SK-N-MC (cell line): Measurements from ENCODE around the gene GBP6.

Experiments
- DNase-seq: peaks from one replicate; pipeline ENCODE4 v3.0.0-alpha.2; 2011; ENCODE audit warnings: low read depth, low spot score
- H3K27ac ChIP-seq: fragments of 200-600 bp; sonication (generic); 2 replicates; pipeline ENCODE4 v1.5.1; 2016; ENCODE audit warnings: mixed run types
- H3K36me3 ChIP-seq: fragments of 200-600 bp; sonication (generic); 2 replicates; pipeline ENCODE4 v1.6.1; 2017; ENCODE audit warnings: antibody characterized with exemption, low read length, mixed read lengths; ENCODE audit not compliant: insufficient read depth
- H3K4me3 ChIP-seq: fragments of 200-600 bp; sonication (generic); 2 replicates; pipeline ENCODE4 v1.5.1; 2016
- H3K9ac ChIP-seq: fragments of 200-600 bp; sonication (generic); 2 replicates; pipeline ENCODE4 v1.8.0; 2017; ENCODE audit warnings: mixed run types, mixed read lengths; ENCODE audit not compliant: insufficient read length
- H3K9me3 ChIP-seq: fragments of 200-600 bp; sonication (generic); 2 replicates; pipeline ENCODE4 v1.6.1; 2017; ENCODE audit warnings: low read depth, mild to moderate bottlenecking, antibody characterized with exemption, low read length, moderate library complexity, mixed read lengths
- EZH2 ChIP-seq: fragments of 200-600 bp; sonication (generic); IDR thresholded peaks from one replicate; pipeline ENCODE4 v1.6.1; 2017; ENCODE audit warnings: antibody characterized with exemption
- FOXP2 ChIP-seq: optimal IDR thresholded peaks from 2 replicates; pipeline ENCODE3; 2011; ENCODE audit warnings: mild to moderate bottlenecking, moderate library complexity; ENCODE audit not compliant: insufficient read depth; ENCODE audit errors: extremely low read length, control extremely low read depth
- POLR2AphosphoS5 ChIP-seq: IDR thresholded peaks from 2 replicates; pipeline ENCODE4 v1.6.1; 2012; ENCODE audit warnings: mild to moderate bottlenecking, low read depth, low read length, borderline replicate concordance

GBP6 gene

GRCh38 chr1:89347296-89347695 is 16.6 kb upstream of the GBP6 start:
- no peak overlapping the region for H3K27ac ChIP-seq
- H3K9me3 ChIP-seq, result no peaks in the 10 kb centered on the region
- H3K4me3 ChIP-seq, result no peak overlapping the region
- H3K9ac ChIP-seq, result no peak overlapping the region
- H3K36me3 ChIP-seq, result no peaks in the 10 kb centered on the region
- DNase-seq, result no peak
- TF ChIP-seq FOXP2, result no peak
- no peak for TF ChIP-seq POLR2AphosphoS5
- no peak for TF ChIP-seq EZH2

- Histone ChIP-seq H3K4me3 (no peak overlapping the region), H3K36me3 (no peaks in the 10 kb centered on the region), H3K9me3 (no peaks in the 10 kb centered on the region), H3K9ac (no peak overlapping the region), H3K27ac (no peak overlapping the region)
- no peak for DNase-seq
- TF ChIP-seq FOXP2 (no peak), POLR2AphosphoS5 (no peak), EZH2 (no peak)
Observed at GRCh38 chr1:89350298-89350697, 13.6 kb upstream of the GBP6 start.

GRCh38 chr1:89351597-89352311 is 12.1 kb upstream of the GBP6 start:
- Histone ChIP-seq H3K27ac (no peak overlapping the region), H3K9ac (no peak overlapping the region), H3K36me3 (no peaks in the 10 kb centered on the region), H3K4me3 (no peak overlapping the region), H3K9me3 (no peaks in the 10 kb centered on the region)
- no peak for DNase-seq
- TF ChIP-seq FOXP2 (no peak), POLR2AphosphoS5 (no peak), EZH2 (no peak)

- Histone ChIP-seq H3K36me3 (no peaks in the 10 kb centered on the region), H3K27ac (no peak overlapping the region), H3K9ac (no peak overlapping the region), H3K4me3 (no peak overlapping the region), H3K9me3 (no peaks in the 10 kb centered on the region)
- TF ChIP-seq POLR2AphosphoS5 (no peak), EZH2 (no peak), FOXP2 (no peak)
- DNase-seq, result no peak
Observed at GRCh38 chr1:89352421-89352820, 11.4 kb upstream of the GBP6 start.

- H3K27ac ChIP-seq, result no peak overlapping the region
- no peak overlapping the region for H3K9ac ChIP-seq
- no peaks in the 10 kb centered on the region for H3K9me3 ChIP-seq
- TF ChIP-seq POLR2AphosphoS5 (no peak), FOXP2 (no peak), EZH2 (no peak)
- no peak for DNase-seq
- H3K4me3 ChIP-seq, result no peak overlapping the region
- H3K36me3 ChIP-seq, result no peaks in the 10 kb centered on the region
Observed at GRCh38 chr1:89354205-89354604, 9.7 kb upstream of the GBP6 start.

GRCh38 chr1:89355056-89355455 is 8.8 kb upstream of the GBP6 start:
- Histone ChIP-seq H3K9ac (no peak overlapping the region), H3K9me3 (no peaks in the 10 kb centered on the region), H3K4me3 (no peak overlapping the region), H3K36me3 (no peaks in the 10 kb centered on the region), H3K27ac (no peak overlapping the region)
- TF ChIP-seq FOXP2 (no peak), POLR2AphosphoS5 (no peak), EZH2 (no peak)
- DNase-seq, result no peak

GRCh38 chr1:89356658-89357400 is 7.0 kb upstream of the GBP6 start:
- Histone ChIP-seq H3K9ac (no peak overlapping the region), H3K4me3 (no peak overlapping the region), H3K9me3 (no peaks in the 10 kb centered on the region), H3K27ac (no peak overlapping the region), H3K36me3 (no peaks in the 10 kb centered on the region)
- DNase-seq, result no peak
- TF ChIP-seq FOXP2, result no peak
- TF ChIP-seq POLR2AphosphoS5, result no peak
- no peak for TF ChIP-seq EZH2

- Histone ChIP-seq H3K4me3 (no peak overlapping the region), H3K27ac (no peak overlapping the region), H3K9me3 (no peaks in the 10 kb centered on the region), H3K9ac (no peak overlapping the region), H3K36me3 (no peaks in the 10 kb centered on the region)
- TF ChIP-seq FOXP2 (no peak), POLR2AphosphoS5 (no peak), EZH2 (no peak)
- DNase-seq, result peak; percentile 60
Observed at GRCh38 chr1:89358287-89358893, 5.5 kb upstream of the GBP6 start.
